ENCODE data around the gene RUNX3.

RUNX3 gene

DNA sequence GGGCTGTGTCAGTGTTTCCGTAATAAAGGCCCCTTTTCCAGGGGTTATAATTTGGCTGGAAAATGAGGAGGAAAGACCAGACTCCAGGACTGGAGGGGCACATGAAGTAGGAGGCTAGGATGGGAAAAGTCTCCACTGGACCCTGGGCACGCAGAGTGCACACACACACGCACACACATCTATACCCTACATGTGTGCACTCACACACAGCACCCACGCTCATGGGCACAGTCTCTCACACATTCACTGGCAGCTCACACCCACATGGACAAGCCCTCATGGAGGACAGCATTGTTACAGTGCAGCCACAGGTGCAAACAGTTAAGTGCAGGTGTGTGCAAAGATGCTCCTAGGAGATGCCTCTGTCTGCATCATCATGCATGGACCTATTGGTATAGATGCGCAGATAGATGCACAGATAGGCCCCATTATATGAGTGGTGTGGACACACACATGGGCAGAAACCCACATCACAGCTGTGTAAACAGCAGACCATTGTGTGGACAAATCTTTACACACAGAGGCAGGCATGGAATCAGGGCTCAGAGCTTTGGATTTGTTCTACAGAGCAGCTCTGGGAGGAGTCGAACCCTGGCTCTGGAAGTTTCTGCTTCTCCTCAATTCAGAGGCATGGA lies 9.1 kb upstream of the RUNX3 start:
- H3K4me3 ChIP-seq (ENCODE audit: control insufficient read depth, low read depth, low read length), result no peak overlapping the region
- TF ChIP-seq, protein P1, sequence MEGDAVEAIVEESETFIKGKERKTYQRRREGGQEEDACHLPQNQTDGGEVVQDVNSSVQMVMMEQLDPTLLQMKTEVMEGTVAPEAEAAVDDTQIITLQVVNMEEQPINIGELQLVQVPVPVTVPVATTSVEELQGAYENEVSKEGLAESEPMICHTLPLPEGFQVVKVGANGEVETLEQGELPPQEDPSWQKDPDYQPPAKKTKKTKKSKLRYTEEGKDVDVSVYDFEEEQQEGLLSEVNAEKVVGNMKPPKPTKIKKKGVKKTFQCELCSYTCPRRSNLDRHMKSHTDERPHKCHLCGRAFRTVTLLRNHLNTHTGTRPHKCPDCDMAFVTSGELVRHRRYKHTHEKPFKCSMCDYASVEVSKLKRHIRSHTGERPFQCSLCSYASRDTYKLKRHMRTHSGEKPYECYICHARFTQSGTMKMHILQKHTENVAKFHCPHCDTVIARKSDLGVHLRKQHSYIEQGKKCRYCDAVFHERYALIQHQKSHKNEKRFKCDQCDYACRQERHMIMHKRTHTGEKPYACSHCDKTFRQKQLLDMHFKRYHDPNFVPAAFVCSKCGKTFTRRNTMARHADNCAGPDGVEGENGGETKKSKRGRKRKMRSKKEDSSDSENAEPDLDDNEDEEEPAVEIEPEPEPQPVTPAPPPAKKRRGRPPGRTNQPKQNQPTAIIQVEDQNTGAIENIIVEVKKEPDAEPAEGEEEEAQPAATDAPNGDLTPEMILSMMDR (IDR thresholded peaks at IDR 0.05; ENCODE audit: control insufficient read depth, insufficient read depth, low read depth, low read length, missing control alignments), result no peak
- no peak for DNase-seq (ENCODE audit: low read depth)

DNA sequence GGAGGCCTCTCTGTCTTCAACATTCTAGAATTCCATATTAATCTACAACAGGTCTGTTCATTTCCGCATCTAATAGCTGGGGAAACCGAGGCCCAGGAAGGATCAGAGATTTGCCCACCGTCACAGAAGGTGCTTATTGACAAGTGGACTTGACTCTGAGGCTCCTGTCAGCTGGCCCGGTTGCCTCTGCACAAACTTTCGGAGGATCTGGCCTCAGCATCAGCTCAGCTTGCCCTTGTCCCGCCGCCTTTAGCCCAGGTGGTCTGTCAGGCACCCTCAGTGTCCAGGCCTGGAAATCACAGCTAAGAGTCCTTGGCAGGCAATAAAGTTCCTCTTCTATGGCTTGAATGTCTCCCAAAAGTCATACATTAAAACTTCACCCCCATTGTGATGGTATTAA lies 8.2 kb upstream of the RUNX3 start:
- TF ChIP-seq, protein P1 (IDR thresholded peaks at IDR 0.05; ENCODE audit: control insufficient read depth, insufficient read depth, low read depth, low read length, missing control alignments), result no peak
- no peak for DNase-seq (ENCODE audit: low read depth)
- H3K4me3 ChIP-seq (ENCODE audit: control insufficient read depth, low read depth, low read length), result no peak overlapping the region

DNA sequence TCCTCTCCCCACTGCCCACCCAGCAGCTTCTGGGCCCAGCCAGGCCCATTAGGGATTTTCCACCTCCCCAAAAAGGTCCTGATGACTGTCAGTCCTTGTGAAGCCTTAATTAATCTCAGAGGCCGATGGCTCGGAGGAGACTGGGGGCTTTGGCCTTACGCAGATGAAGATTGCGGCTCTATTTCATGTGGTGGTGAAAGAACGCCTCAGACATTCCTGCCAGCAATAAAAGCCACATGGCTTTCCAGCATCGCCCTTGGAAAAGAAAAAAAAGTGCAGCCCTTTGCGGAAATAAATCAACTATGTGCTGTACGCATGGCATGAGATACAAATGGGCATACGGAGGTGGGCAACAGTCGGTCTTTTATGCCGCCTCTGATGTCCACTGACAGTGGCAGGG lies 6.6 kb upstream of the RUNX3 start:
- H3K4me3 ChIP-seq (ENCODE audit: control insufficient read depth, low read depth, low read length), result no peak overlapping the region
- no peak for DNase-seq (ENCODE audit: low read depth)
- TF ChIP-seq, protein P1 (IDR thresholded peaks at IDR 0.05; ENCODE audit: control insufficient read depth, insufficient read depth, low read depth, low read length, missing control alignments), result no peak

DNA sequence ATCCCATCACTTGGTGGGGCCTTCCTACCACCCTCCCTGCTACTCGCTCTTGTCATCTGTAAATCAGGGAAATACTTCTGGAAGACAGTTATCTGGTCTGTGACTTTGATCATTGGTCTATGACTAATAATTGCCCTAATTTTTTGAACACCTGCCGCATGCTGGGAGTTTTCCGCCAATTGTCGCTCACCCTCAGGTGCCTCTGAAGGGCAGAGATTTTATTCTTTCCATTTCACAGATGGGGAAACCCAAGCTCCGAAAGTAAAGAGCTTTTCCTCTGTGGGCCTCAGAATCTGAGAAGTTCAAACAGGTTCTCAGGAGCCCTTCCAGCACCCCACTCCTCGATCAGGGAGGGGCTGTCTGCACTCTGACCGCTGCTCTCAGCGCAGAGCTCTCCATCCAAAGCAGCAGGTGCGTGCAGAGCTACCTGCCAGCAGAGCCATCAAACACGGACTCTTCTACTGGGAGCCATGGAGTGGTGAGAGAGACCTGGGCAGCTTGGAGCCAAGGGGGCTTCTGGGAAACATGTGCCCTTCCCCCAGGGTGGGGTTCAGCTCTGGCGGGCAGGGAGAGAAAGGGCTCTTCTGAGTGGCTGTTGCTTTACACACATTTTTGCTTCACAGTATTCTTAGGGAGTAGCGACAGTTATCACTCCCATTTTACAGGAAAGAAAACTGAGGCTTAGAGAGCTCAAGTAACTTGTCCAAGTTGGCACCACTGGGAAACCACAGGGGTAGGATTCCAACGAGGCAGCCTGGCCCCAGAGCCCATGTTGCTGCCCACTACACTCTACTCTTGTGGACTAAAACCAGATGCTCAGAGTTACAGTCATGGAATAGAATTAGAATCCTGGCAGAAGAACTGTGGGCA lies 5.8 kb upstream of the RUNX3 start:
- DNase-seq (ENCODE audit: low read depth), result no peak
- TF ChIP-seq, protein P1 (IDR thresholded peaks at IDR 0.05; ENCODE audit: control insufficient read depth, insufficient read depth, low read depth, low read length, missing control alignments), result no peak
- H3K4me3 ChIP-seq (ENCODE audit: control insufficient read depth, low read depth, low read length), result no peak overlapping the region

DNA sequence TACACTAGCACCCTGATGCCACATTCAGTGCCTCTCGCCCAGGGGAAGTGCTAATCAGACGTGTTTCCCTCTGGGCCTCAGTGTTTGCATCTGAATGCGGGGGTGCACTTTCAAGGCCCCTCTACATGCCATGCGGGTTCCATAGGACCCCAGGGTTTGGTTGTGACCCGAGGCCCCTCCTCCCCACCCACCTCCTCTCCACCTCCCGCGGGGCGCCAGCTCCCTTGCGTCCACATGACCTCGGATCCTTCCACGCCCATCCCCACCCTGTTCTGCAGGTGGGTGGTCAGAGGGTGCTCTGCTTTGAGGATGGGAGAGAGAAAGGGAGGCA lies 5.1 kb upstream of the RUNX3 start:
- TF ChIP-seq, protein P1 (IDR thresholded peaks at IDR 0.05; ENCODE audit: control insufficient read depth, insufficient read depth, low read depth, low read length, missing control alignments), result no peak
- no peak for DNase-seq (ENCODE audit: low read depth)
- H3K4me3 ChIP-seq (ENCODE audit: control insufficient read depth, low read depth, low read length), result no peak overlapping the region

DNA sequence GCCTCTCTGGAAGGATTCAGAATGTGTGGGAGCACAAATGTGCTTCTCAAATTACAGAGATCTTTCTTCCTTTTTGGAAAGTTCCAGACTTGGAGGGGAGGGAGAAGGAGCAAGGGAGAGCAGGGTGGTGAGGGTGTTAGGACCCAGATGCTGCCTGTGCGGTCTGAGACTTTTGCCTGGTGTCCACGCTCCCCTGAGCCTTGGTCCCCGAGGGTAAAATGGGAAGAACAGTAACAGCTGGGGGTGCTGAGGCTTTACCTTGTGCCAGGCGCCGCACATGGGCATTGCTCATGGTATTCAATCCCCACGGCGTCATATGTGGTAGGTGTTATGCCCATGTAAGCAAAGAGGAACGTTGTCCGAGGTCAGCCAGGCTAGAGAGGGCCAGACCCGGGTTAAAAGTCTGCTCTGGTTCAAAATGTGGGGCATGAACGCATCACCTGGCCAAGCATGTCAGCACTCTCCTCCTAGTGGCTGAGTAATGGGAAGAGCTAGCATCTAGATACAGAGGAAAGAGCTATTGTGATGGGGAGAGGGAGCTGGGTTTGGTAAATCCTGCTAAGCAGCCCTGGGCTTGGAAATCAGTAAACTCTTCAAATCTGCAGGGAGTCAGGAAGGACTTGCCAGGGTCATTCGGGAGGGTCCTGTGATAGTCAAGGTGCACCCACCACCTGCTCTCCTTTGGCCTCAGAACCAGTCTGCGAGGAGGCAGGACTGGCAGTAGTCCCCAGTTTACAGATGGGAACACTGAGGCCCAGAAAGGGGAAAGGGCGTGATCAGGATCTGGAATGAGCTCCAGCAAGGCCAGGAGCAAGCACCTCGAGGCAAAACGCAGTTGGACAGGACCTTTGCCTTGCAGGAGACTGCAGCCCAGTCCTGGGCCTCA lies 4.5 kb upstream of the RUNX3 start:
- no peak overlapping the region for H3K4me3 ChIP-seq (ENCODE audit: control insufficient read depth, low read depth, low read length)
- DNase-seq (ENCODE audit: low read depth), result no peak
- TF ChIP-seq, protein P1 (IDR thresholded peaks at IDR 0.05; ENCODE audit: control insufficient read depth, insufficient read depth, low read depth, low read length, missing control alignments), result no peak

All from AG09309 (cell line).